Spleen (tissue), 7 donors: ENCODE data around the gene KRTAP5-1.

Source experiments
- CTCF ChIP-seq, 11 experiments: fragments of 200-600 bp in 7 of 11; fragments of 450-650 bp in 4 of 11; sonication (generic) in 4 of 11; IDR thresholded peaks in 8 of 11; conservative IDR thresholded peaks in 3 of 11; 1 replicate in 7 of 11; 2 replicates in 4 of 11; pipeline versions ENCODE4 v1.4.0 to v1.8.0; 2016 to 2021; ENCODE audit warnings: antibody characterized with exemption in 11 of 11, inconsistent platforms in 4 of 11, mild to moderate bottlenecking in 1 of 11
- POLR2AphosphoS5 ChIP-seq, 3 donors: sonication (generic); formaldehyde crosslinking; IDR thresholded peaks; one replicate each; pipeline ENCODE4 v1.5.1; 2017; ENCODE audit warnings: antibody characterized with exemption in 3 of 3
- donor health status: DM: no; HTN: no; CAD: no; lungs with moderate emphysema.
- donor health status: DM: no; HTN: no; CAD: no.
- donor health status: DM: no; HTN: no; CAD: no.

DNA sequence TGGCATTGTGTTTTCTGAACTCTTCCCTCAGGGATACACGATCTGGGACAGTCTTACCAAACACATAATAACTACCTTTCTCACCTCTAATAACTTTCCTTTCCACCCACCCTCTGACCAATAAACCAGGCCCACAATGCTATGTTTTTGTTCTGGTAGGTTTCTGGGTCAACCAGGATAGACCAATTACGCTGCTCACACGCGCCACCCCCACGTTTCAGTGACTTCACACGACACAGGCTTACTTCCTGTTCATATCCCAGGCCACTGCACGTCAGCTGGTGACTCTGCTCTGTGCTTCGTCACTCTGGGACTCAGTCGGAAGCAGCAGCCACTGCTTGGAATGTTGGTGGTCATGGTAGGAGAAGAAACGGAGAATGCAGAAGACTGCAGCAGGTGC is 34.4 kb upstream of the KRTAP5-1 start:
- TF ChIP-seq POLR2AphosphoS5 (IDR thresholded peaks at IDR 0.05) (no peak), CTCF (IDR thresholded peaks at IDR 0.05 in 8 of 11, conservative IDR thresholded peaks at IDR 0.05 in 3 of 11) (no peak)
